ENCODE measurements around the gene ACTR5.
"Not testable (repeated sequence)": the region's sequence is repeated elsewhere in the genome, so short reads cannot be mapped to it uniquely, and the experiment has no call there.

ACTR5 gene

GRCh38 chr20:38779247-38780097, 31.2 kb downstream of the ACTR5 start:
- H3K27me3 ChIP-seq (ENCODE audit: control insufficient read depth in 1 of 2, insufficient read depth in 2 of 2, low read length in 2 of 2) = no peaks in the 10 kb centered on the region

GRCh38 chr20:38782275-38782674, 34.0 kb downstream of the ACTR5 start:
- Histone ChIP-seq H3K27me3 (ENCODE audit: control insufficient read depth in 1 of 2, insufficient read depth in 2 of 2, low read length in 2 of 2) (no peaks in the 10 kb centered on the region), H3K27ac (ENCODE audit: low read depth, low read length) (no peak overlapping the region), H3K9me3 (ENCODE audit: control insufficient read depth in 1 of 2, low read length in 2 of 2) (no peaks in the 10 kb centered on the region), H3K4me1 (ENCODE audit: control insufficient read depth in 1 of 2, insufficient read depth in 2 of 2, low read length in 2 of 2) (no peaks in the 10 kb centered on the region), H3K36me3 (ENCODE audit: control insufficient read depth in 1 of 2, insufficient read depth in 2 of 2, low read length in 2 of 2) (no peaks in the 10 kb centered on the region), H3K4me3 (ENCODE audit: low read depth in 1 of 2, low read length in 2 of 2) (no peak overlapping the region), H3K9ac (ENCODE audit: low read depth in 1 of 2, low read length in 2 of 2) (no peak overlapping the region)

More at GRCh38 chr20:38779247-38780097, 31.2 kb downstream of the ACTR5 start:
- Histone ChIP-seq H3K4me1 (ENCODE audit: control insufficient read depth in 1 of 2, insufficient read depth in 2 of 2, low read length in 2 of 2) (no peaks in the 10 kb centered on the region), H3K27ac (ENCODE audit: low read depth, low read length) (no peak overlapping the region), H3K9ac (ENCODE audit: low read depth in 1 of 2, low read length in 2 of 2) (no peak overlapping the region), H3K4me3 (ENCODE audit: low read depth in 1 of 2, low read length in 2 of 2) (no peak overlapping the region), H3K9me3 (ENCODE audit: control insufficient read depth in 1 of 2, low read length in 2 of 2) (no peaks in the 10 kb centered on the region), H3K36me3 (ENCODE audit: control insufficient read depth in 1 of 2, insufficient read depth in 2 of 2, low read length in 2 of 2) (no peaks in the 10 kb centered on the region)

- no peak overlapping the region for H3K27ac ChIP-seq (ENCODE audit: low read depth, low read length)
- H3K27me3 ChIP-seq (ENCODE audit: control insufficient read depth in 1 of 2, insufficient read depth in 2 of 2, low read length in 2 of 2) = no peaks in the 10 kb centered on the region
- no peak overlapping the region for H3K4me3 ChIP-seq (ENCODE audit: low read depth in 1 of 2, low read length in 2 of 2)
- no peaks in the 10 kb centered on the region for H3K9me3 ChIP-seq (ENCODE audit: control insufficient read depth in 1 of 2, low read length in 2 of 2)
- H3K4me1 ChIP-seq (ENCODE audit: control insufficient read depth in 1 of 2, insufficient read depth in 2 of 2, low read length in 2 of 2) = no peaks in the 10 kb centered on the region
- no peaks in the 10 kb centered on the region for H3K36me3 ChIP-seq (ENCODE audit: control insufficient read depth in 1 of 2, insufficient read depth in 2 of 2, low read length in 2 of 2)
- H3K9ac ChIP-seq (ENCODE audit: low read depth in 1 of 2, low read length in 2 of 2) = no peak overlapping the region
Measured at GRCh38 chr20:38787870-38788269, 39.6 kb downstream of the ACTR5 start.

GRCh38 chr20:38789503-38790199, 41.4 kb downstream of the ACTR5 start:
- H3K27ac ChIP-seq (ENCODE audit: low read depth, low read length) = no peak overlapping the region
- no peaks in the 10 kb centered on the region for H3K27me3 ChIP-seq (ENCODE audit: control insufficient read depth in 1 of 2, insufficient read depth in 2 of 2, low read length in 2 of 2)
- no peaks in the 10 kb centered on the region for H3K36me3 ChIP-seq (ENCODE audit: control insufficient read depth in 1 of 2, insufficient read depth in 2 of 2, low read length in 2 of 2)
- H3K4me1 ChIP-seq (ENCODE audit: control insufficient read depth in 1 of 2, insufficient read depth in 2 of 2, low read length in 2 of 2) = no peaks in the 10 kb centered on the region
- no peak overlapping the region for H3K9ac ChIP-seq (ENCODE audit: low read depth in 1 of 2, low read length in 2 of 2)
- no peaks in the 10 kb centered on the region for H3K9me3 ChIP-seq (ENCODE audit: control insufficient read depth in 1 of 2, low read length in 2 of 2)
- H3K4me3 ChIP-seq (ENCODE audit: low read depth in 1 of 2, low read length in 2 of 2) = no peak overlapping the region

- Histone ChIP-seq H3K4me3 (ENCODE audit: low read depth in 1 of 2, low read length in 2 of 2) (no peak overlapping the region), H3K9ac (ENCODE audit: low read depth in 1 of 2, low read length in 2 of 2) (no peak overlapping the region), H3K36me3 (ENCODE audit: control insufficient read depth in 1 of 2, insufficient read depth in 2 of 2, low read length in 2 of 2) (no peaks in the 10 kb centered on the region), H3K4me1 (ENCODE audit: control insufficient read depth in 1 of 2, insufficient read depth in 2 of 2, low read length in 2 of 2) (no peaks in the 10 kb centered on the region), H3K27ac (ENCODE audit: low read depth, low read length) (no peak overlapping the region), H3K27me3 (ENCODE audit: control insufficient read depth in 1 of 2, insufficient read depth in 2 of 2, low read length in 2 of 2) (no peaks in the 10 kb centered on the region), H3K9me3 (ENCODE audit: control insufficient read depth in 1 of 2, low read length in 2 of 2) (no peaks in the 10 kb centered on the region)
Measured at GRCh38 chr20:38790200-38791053, 42.2 kb downstream of the ACTR5 start.

GRCh38 chr20:38791291-38791690, 43.0 kb downstream of the ACTR5 start:
- no peaks in the 10 kb centered on the region for H3K36me3 ChIP-seq (ENCODE audit: control insufficient read depth in 1 of 2, insufficient read depth in 2 of 2, low read length in 2 of 2)
- no peaks in the 10 kb centered on the region for H3K9me3 ChIP-seq (ENCODE audit: control insufficient read depth in 1 of 2, low read length in 2 of 2)
- H3K27me3 ChIP-seq (ENCODE audit: control insufficient read depth in 1 of 2, insufficient read depth in 2 of 2, low read length in 2 of 2) = no peaks in the 10 kb centered on the region
- no peaks in the 10 kb centered on the region for H3K4me1 ChIP-seq (ENCODE audit: control insufficient read depth in 1 of 2, insufficient read depth in 2 of 2, low read length in 2 of 2)
- H3K4me3 ChIP-seq (ENCODE audit: low read depth in 1 of 2, low read length in 2 of 2) = no peak overlapping the region
- H3K9ac ChIP-seq (ENCODE audit: low read depth in 1 of 2, low read length in 2 of 2) = no peak overlapping the region
- no peak overlapping the region for H3K27ac ChIP-seq (ENCODE audit: low read depth, low read length)

GRCh38 chr20:38791940-38792339, 43.7 kb downstream of the ACTR5 start:
- no peaks in the 10 kb centered on the region for H3K4me1 ChIP-seq (ENCODE audit: control insufficient read depth in 1 of 2, insufficient read depth in 2 of 2, low read length in 2 of 2)
- H3K9me3 ChIP-seq (ENCODE audit: control insufficient read depth in 1 of 2, low read length in 2 of 2) = no peaks in the 10 kb centered on the region
- no peak overlapping the region for H3K27ac ChIP-seq (ENCODE audit: low read depth, low read length)
- no peak overlapping the region for H3K4me3 ChIP-seq (ENCODE audit: low read depth in 1 of 2, low read length in 2 of 2)
- H3K9ac ChIP-seq (ENCODE audit: low read depth in 1 of 2, low read length in 2 of 2) = no peak overlapping the region
- no peaks in the 10 kb centered on the region for H3K27me3 ChIP-seq (ENCODE audit: control insufficient read depth in 1 of 2, insufficient read depth in 2 of 2, low read length in 2 of 2)
- H3K36me3 ChIP-seq (ENCODE audit: control insufficient read depth in 1 of 2, insufficient read depth in 2 of 2, low read length in 2 of 2) = no peaks in the 10 kb centered on the region

GRCh38 chr20:38794057-38794456, 45.8 kb downstream of the ACTR5 start:
- H3K36me3 ChIP-seq (ENCODE audit: control insufficient read depth in 1 of 2, insufficient read depth in 2 of 2, low read length in 2 of 2) = not testable (repeated sequence)

GRCh38 chr20:38798266-38798665, 50.0 kb downstream of the ACTR5 start:
- Histone ChIP-seq H3K9ac (ENCODE audit: low read depth in 1 of 2, low read length in 2 of 2) (no peak overlapping the region), H3K27ac (ENCODE audit: low read depth, low read length) (no peak overlapping the region), H3K9me3 (ENCODE audit: control insufficient read depth in 1 of 2, low read length in 2 of 2) (no peaks in the 10 kb centered on the region), H3K36me3 (ENCODE audit: control insufficient read depth in 1 of 2, insufficient read depth in 2 of 2, low read length in 2 of 2) (no peaks in the 10 kb centered on the region), H3K4me3 (ENCODE audit: low read depth in 1 of 2, low read length in 2 of 2) (no peak overlapping the region), H3K4me1 (ENCODE audit: control insufficient read depth in 1 of 2, insufficient read depth in 2 of 2, low read length in 2 of 2) (no peaks in the 10 kb centered on the region), H3K27me3 (ENCODE audit: control insufficient read depth in 1 of 2, insufficient read depth in 2 of 2, low read length in 2 of 2) (no peaks in the 10 kb centered on the region)

More at GRCh38 chr20:38794057-38794456, 45.8 kb downstream of the ACTR5 start:
- H3K9me3 ChIP-seq (ENCODE audit: control insufficient read depth in 1 of 2, low read length in 2 of 2); H3K27me3 ChIP-seq (ENCODE audit: control insufficient read depth in 1 of 2, insufficient read depth in 2 of 2, low read length in 2 of 2); H3K4me1 ChIP-seq (ENCODE audit: control insufficient read depth in 1 of 2, insufficient read depth in 2 of 2, low read length in 2 of 2); H3K27ac ChIP-seq (ENCODE audit: low read depth, low read length); H3K9ac ChIP-seq (ENCODE audit: low read depth in 1 of 2, low read length in 2 of 2); H3K4me3 ChIP-seq (ENCODE audit: low read depth in 1 of 2, low read length in 2 of 2): not testable (repeated sequence)

- Histone ChIP-seq H3K9ac (ENCODE audit: low read depth in 1 of 2, low read length in 2 of 2) (no peak overlapping the region), H3K27ac (ENCODE audit: low read depth, low read length) (no peak overlapping the region), H3K4me3 (ENCODE audit: low read depth in 1 of 2, low read length in 2 of 2) (no peak overlapping the region), H3K9me3 (ENCODE audit: control insufficient read depth in 1 of 2, low read length in 2 of 2) (no peaks in the 10 kb centered on the region), H3K4me1 (ENCODE audit: control insufficient read depth in 1 of 2, insufficient read depth in 2 of 2, low read length in 2 of 2) (peaks cover 0 to 3% of the 10 kb centered on the region in 2 donors), H3K27me3 (ENCODE audit: control insufficient read depth in 1 of 2, insufficient read depth in 2 of 2, low read length in 2 of 2) (peaks cover 0 to 3% of the 10 kb centered on the region in 2 donors), H3K36me3 (ENCODE audit: control insufficient read depth in 1 of 2, insufficient read depth in 2 of 2, low read length in 2 of 2) (no peaks in the 10 kb centered on the region)
Measured at GRCh38 chr20:38799203-38799602, 50.9 kb downstream of the ACTR5 start.

Data from duodenal mucosa (tissue), 2 donors.